HG03342 (cell line): ENCODE results near the gene ENTPD6.

ENCODE experiments used
- ATAC-seq: cut with Tn5 transposase; IDR thresholded peaks from one replicate; pipeline ENCODE4 v1.9.1; 2021; ENCODE audit warnings: mild to moderate bottlenecking, moderate library complexity; ENCODE audit not compliant: unreplicated experiment

ENTPD6 gene

DNA sequence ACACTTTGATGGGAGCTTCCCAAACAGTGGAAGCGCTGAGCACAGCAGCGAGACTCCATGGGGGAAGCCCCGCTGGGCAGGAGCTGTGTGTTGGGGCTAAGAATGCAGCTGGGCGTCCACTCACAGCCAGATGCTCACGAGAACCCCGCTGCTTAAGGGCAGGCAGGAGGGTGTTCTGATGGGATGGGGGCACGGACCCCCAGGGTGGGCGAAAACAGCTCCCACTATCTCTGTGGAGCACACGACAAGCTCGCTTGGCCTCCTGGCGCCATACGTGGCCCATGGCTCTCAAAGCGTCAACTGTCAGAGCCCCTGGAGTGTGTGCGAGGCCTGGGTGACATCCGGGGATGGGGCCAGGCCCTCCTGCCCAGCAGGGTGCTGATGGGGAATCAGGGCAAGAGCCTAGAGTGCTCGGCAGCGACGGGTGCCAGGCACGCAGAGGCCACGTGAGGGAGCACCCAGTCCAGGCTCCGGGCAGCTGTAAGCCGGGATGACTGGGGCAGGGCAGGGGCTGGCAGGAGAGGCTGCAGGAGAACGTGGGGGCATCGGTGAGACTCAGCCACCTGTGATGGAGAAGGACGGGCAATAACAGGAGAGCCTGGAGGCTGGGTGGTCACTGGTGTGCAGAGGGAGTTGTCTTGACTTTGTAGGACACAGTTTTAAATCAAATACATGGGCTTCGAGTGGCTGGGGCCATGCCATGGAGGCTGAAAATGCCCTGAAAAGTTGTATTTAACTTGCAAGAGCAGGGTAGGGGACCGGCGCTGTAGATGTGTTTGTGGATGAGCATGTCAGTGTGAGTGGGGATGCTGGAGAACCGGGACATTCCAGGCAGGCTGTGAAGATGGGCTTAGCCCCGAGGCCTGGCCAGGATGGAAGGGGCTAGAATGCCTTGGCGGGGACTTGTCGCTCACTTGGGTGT lies 79.6 kb downstream of the ENTPD6 start:
- ATAC-seq: no peak

DNA sequence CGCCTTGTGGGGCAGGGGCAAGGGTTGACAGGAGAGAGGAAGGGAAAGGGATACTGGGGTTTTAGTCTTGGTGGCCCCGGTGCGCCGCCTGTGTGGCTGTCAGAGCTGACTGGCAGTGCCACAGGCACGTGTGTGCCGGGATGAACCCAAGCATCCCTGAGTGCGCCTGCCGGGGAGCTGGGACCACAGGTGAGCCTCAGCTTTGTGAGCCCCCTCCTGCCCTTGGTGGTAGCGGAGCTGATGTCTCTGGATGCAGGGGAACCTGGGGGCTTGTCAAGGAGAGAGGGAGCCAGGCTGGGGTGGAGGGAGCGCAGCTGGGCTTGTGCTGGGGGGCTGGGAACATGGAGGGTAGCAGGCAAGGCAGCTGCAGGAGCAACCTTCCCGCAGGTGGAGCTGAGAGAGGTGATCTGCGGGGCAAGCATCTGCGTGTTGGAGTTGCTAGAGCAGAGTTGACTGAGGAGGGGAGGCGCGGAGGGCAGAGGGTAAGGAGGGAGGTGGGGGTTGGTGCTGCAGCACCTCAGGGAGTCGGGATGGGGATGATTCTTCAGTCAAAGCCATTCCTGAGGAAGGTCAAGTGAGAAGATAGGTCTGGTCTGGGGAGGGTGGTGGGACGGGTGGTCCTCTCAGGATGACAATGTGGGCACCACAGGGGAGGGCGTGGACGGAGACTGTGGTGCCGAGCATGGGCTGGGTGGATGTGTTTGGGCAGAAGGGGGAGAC lies 80.5 kb downstream of the ENTPD6 start:
- no peak for ATAC-seq
